ENCODE results near the gene NPAS3. TPM values are rescaled to one million over a fixed set of nuclear protein-coding genes. Genes with fewer than 3 reads are reported as not detected.

The NPAS3 gene
- total and polyA plus RNA-seq, 8 donors = 0.09 to 0.79 (median 0.56) TPM

- Histone ChIP-seq H3K4me1 (no peaks in the 10 kb centered on the region), H3K27ac (no peak overlapping the region), H3K9me3 (no peaks in the 10 kb centered on the region), H3K4me3 (no peak overlapping the region), H3K27me3 (peaks cover 29 to 63% of the 10 kb centered on the region in 2 donors), H3K36me3 (no peaks in the 10 kb centered on the region)
- intact Hi-C loops (cut with DNase I) = no loop called here
- no peak for TF ChIP-seq CTCF (IDR thresholded peaks at IDR 0.05)
- ATAC-seq = no peak
- no peak for DNase-seq
Measured at GRCh38 chr14:33800735-33801163, 862.1 kb downstream of the NPAS3 start.

GRCh38 chr14:33802737-33803136 is 864.1 kb downstream of the NPAS3 start:
- TF ChIP-seq CTCF (IDR thresholded peaks at IDR 0.05) = no peak
- intact Hi-C loops (cut with DNase I) = no loop called here
- Histone ChIP-seq H3K36me3 (no peaks in the 10 kb centered on the region), H3K27ac (no peak overlapping the region), H3K9me3 (no peaks in the 10 kb centered on the region), H3K4me3 (no peak overlapping the region), H3K4me1 (no peaks in the 10 kb centered on the region), H3K27me3 (peaks cover 29 to 53% of the 10 kb centered on the region in 2 donors)
- no peak for DNase-seq
- no peak for ATAC-seq

- TF ChIP-seq CTCF (IDR thresholded peaks at IDR 0.05) = no peak
- Histone ChIP-seq H3K27ac (no peak overlapping the region), H3K36me3 (no peaks in the 10 kb centered on the region), H3K27me3 (peaks cover 14 to 25% of the 10 kb centered on the region in 2 donors), H3K9me3 (no peaks in the 10 kb centered on the region), H3K4me3 (no peak overlapping the region), H3K4me1 (no peaks in the 10 kb centered on the region)
- ATAC-seq = no peak
- intact Hi-C loops (cut with DNase I) = no loop called here
- no peak for DNase-seq
Measured at GRCh38 chr14:33805593-33805992, 866.9 kb downstream of the NPAS3 start.

GRCh38 chr14:33806905-33807304 is 868.2 kb downstream of the NPAS3 start:
- DNase-seq (no peak), ATAC-seq (no peak)
- intact Hi-C loops (cut with DNase I) = no loop called here
- Histone ChIP-seq H3K9me3 (no peaks in the 10 kb centered on the region), H3K36me3 (no peaks in the 10 kb centered on the region), H3K4me3 (no peak overlapping the region), H3K27me3 (peaks cover 1 to 12% of the 10 kb centered on the region in 2 donors), H3K27ac (no peak overlapping the region), H3K4me1 (no peaks in the 10 kb centered on the region)
- no peak for TF ChIP-seq CTCF (IDR thresholded peaks at IDR 0.05)

GRCh38 chr14:33808187-33808586 is 869.5 kb downstream of the NPAS3 start:
- H3K4me3 ChIP-seq = no peak overlapping the region
- no peak for DNase-seq

More at GRCh38 chr14:33808187-33808586, 869.5 kb downstream of the NPAS3 start:
- no peak for TF ChIP-seq CTCF (IDR thresholded peaks at IDR 0.05)
- no peaks in the 10 kb centered on the region for H3K36me3 ChIP-seq
- ATAC-seq = no peak
- no peak overlapping the region for H3K27ac ChIP-seq
- no peaks in the 10 kb centered on the region for H3K4me1 ChIP-seq
- H3K27me3 ChIP-seq = no peaks in the 10 kb centered on the region
- intact Hi-C loops (cut with DNase I) = no loop called here
- no peaks in the 10 kb centered on the region for H3K9me3 ChIP-seq

All from left lung (tissue), 10 donors.